GM18861 (cell line): ENCODE results near the gene CD109.

Source experiments
- ATAC-seq: cut with Tn5 transposase; IDR thresholded peaks from one replicate; pipeline ENCODE4 v1.9.1; 2021; ENCODE audit not compliant: unreplicated experiment

CD109 gene

DNA sequence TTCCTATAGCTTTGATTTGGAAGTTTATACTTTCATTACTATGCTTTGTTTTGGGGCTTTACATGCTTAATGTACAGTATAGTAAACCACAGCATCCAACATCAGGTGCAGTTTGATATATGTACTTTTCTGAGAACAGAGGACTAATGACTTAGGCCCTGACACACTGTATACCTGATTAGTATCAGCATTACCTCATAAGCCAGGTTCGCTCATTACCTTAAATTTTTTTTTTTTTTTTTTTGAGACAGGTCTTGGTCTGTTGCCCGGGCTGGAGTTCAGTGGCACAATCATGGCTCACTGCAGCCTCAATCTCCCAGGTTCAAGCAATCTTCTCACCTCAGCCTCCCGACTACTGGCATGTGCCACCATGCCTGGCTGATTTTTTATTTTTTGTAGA, 28.4 kb downstream of the CD109 start:
- no peak for ATAC-seq

DNA sequence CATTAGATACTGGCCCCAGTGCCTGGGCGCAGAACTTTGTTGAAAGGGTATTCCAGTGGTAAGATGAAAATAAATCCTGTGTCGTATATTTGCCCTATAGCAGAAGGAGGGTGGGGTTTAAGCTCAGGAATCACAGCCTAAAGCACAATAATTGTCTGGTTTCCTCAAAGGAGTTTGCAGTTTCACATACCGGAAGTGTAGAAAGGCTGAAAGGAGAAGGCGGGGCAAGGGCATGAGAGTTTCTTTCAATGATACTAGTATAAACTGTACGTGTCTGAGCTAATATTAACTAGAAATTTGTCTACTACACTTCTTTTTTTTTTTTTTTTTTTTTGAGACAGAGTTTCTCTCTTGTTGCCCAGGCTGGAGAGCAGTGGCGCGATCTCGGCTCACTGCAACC, 29.2 kb downstream of the CD109 start:
- ATAC-seq: peak; percentile 53

DNA sequence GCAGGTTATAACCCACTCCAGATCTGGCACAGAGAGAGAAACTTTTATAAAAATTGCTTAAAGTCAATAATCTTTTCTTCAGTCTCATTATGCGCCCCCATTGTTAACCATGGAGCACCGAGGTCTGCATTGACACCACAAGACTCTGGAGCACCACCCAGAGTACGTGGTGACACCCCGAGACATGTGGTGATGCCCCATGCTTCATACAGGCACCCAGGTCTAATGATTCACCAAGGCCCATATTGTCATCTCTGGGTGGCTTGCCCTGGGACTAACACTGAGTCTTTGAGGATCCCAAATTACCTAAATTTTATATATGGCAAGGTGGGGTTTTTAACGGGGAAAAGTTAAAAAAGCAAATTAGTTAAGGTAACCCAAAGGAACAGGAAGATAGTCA, 31.1 kb downstream of the CD109 start:
- no peak for ATAC-seq

DNA sequence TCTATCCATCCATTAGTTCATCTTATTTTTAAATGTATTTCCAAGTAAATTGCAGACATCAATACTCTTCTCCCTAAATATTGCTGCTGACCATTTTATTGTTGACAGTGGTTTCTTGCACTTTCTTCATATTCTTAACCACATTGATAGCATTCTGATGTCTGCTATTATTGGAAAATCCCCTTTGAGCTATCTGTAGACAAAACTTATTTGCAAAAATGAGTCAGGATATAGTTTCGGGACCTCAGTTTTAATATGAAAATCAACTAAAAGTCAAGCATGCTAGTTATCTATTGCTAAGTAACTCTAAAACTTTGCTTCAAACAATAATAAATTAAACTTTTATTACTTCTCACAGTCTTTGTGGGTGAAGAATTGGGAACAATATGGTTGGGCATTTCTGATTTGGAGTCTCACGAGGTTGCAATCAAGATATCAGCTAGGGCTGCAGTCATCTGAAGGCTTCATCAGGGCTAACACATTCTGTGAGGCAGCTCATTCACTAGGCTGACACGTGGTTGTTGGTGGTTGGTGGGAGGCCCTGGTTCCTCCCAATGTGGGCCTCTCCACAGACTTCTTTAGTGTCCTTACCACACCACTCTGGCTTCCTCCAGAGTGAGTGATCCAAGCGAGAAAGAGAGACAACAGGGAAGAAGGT, 32.7 kb downstream of the CD109 start:
- ATAC-seq: peak; percentile 51

DNA sequence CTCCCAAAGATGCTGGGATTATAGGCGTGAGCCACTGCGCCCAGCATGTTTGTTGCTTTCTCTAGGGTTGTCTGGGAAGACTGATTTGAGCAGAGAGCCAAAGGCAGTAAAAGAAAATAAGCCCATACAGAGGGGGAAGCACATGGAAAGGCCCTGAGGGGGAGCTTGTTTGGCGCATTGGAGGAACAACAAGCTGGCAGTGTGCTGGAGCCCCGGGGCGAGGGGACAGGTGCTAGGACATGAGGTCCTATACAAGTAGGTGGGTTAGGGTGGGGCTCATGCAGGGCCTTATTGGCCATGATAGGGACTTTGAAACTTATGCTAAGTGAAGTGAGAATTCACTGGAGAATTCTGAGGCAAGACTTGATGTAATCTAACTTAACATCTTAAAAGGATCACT, 35.3 kb downstream of the CD109 start:
- no peak for ATAC-seq

DNA sequence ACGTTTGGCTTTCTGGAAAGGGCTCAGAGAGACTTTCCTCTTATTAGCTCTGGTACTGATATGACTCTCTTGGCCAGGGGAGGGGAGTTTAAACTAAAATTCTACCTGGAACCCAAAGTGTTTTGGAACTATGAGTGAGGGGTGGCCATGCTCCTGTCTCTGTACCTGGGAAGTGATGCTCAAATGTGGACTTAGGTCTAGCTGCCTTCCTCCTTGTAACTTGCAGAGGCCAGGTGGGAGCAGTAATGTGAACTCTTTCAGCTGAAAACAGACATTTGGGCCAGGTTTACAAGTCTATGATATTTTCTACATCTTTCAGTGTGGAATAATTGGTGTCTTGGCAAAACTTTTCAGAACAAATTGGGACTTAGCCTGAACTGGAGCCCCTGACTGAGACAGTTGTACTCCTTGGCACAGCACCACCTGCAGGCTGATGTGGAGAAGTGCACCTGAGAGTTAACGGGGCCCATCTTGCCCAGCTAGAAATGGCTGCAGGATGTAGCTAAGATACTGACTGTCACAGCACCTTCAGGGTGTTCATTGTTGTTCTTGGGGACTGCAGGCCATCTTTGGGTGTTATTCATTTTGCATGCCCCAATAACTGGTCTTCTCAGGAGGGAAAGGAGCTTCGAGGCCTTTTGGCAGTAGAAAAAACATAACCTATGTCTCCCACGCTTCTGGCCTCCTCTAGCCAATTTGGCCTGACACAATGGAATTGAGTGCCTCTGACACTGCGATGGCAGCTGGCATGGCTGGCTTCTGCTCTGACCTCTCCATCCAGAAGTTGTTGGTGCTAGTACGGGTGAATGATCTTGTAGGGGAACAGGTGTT, 37.1 kb downstream of the CD109 start:
- ATAC-seq: peak; percentile 52

DNA sequence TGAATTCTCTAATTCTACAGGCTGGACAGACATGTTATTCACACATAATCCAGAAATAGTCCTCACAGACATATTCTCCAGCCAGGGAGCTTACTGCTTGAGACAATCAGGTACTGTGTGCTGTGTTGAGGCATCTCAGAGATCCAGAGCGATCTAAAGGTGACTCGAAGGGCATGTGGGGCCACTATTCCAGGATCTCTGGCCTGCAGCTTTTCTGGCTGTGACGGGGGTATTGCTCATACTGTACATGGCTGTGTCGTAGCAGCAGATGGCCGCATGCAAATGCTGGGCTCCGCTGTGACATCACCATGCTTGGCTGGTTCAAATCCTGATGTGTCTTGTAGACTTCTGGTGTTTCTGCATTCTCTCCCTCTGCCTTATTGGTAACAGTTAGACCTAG, 37.8 kb downstream of the CD109 start:
- no peak for ATAC-seq

DNA sequence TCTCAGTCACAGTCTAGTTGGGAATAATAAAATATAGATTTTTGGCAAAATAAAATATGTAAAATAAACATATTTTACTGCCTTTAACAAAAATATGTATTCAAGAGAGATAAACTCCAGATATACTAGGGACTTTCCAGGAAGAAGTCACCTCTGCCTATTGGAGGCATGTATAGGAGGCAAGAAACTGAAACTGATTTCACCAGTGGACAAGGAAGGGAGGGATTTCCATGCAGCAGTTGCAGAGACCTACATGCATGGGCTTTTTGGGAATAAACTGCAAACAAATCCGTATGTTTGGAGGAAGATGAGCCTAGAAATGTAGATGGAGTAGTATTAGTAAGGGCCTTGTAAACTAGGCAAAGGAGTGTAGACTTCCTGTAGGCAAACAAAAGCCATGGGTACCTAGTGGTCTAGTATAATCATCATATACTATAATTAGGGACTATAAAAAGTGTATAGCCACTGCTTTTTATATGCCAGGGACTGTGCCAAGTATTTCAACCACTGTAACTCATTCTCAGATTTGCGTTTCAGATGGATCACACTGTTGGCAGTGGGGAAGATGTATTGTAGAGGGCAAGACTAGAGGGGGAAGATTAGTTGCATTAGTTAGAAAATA, 38.9 kb downstream of the CD109 start:
- ATAC-seq: no peak

DNA sequence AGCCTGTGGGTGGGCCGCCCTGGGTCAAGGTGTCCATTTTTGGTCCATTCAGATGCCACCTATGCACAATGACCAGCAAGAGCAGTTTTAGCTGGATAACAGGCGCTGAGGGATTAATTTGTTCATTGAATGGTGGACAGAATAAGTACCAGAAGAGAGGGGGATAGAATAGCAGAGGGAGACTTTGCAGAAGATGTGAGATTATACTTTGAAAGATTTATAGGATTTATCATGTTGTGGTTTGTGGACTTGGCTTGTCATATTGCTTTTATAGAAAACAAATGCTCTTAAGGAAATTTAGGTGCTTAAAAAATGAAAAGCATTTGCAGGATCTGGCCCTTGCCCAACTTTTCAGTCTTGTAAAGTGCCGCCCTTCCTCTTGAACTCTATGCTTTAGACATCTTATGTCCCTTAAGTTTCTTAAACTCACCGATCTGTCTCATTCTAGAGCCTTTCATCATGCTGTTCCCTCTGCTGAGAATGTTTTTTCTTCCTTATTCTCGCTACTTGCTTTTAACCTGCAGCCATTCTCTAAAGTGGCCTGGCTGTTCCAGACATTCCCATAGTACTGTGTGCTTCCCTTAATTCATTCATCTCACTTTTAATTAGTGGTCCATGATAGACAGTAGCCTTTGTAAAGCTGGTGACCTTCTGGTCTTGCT, 42.5 kb downstream of the CD109 start:
- ATAC-seq: no peak

DNA sequence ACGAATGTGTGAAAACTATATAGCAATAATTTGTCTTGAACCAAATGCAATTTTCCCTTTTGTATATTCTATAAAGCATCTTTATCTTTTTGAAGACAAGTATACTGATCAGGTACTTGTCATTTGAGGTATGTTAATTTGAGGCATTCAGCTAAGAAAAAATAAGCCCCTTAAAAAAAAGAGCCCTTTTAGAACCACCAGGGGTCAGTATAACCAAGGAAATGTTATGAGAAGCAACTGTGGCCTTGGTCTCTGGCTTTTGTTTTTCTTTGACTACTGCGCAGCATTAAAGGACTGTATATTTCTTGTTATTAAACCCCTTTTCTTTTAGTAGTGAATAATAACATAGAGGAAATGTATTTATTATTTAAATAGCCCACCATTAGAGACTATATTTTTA, 43.1 kb downstream of the CD109 start:
- ATAC-seq: peak; percentile 58

DNA sequence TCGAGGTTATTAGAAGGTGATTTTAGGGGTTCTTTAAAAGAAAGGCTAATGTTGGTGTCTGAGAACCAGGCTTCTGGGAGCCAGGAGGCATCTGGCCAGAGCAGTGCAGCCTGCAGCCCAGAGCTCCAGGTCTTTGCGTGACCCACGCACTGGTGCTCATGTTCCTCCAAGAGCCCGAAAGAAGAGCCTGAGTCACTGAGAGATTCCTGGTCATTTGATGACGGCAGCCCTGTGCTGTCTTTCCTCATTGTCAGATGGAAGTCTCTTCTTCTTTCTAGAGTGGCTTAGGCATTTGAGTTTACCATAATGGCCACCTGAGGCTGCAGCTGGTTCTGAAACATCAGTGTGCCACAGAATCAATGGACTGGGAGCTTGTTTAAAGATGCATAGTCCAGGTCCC, 46.4 kb downstream of the CD109 start:
- no peak for ATAC-seq

DNA sequence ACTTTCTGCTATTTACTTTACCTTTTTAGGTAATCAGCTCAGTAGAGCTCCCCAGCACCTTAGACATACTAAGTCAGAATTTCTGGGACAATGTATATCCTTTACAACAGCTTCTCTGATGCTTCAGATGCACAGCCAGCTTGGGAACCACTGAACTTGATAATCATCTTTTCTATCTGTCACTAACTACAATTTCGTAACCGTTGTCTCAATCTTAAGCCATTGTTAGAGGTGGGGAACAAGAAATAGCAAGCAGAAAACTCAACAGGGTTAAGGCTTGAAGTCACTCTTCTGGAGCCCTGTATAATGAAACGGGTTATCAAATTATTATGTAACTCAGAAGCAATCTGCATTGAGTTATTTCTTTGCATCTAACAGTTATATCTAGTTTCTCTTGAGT, 47.1 kb downstream of the CD109 start:
- ATAC-seq: no peak

DNA sequence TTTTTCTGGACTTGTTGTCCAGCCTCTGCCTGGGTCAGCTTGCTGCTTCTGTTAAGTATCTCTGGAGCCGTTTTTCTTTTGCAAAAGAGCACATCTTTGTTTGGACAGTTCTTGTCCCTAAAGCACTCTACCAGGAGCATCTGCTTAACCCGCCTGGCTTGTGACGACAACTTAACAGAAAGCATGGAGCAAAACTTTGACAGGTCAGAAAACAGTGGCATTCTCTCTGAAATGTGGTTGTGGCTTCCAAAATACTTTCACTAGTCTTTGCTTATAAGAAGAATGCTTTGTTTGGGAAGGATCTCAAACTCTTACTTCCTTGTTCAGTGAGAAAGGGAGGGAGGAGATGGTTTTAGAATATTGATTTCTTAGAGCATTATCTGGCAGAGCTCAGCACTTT, 47.6 kb downstream of the CD109 start:
- no peak for ATAC-seq

DNA sequence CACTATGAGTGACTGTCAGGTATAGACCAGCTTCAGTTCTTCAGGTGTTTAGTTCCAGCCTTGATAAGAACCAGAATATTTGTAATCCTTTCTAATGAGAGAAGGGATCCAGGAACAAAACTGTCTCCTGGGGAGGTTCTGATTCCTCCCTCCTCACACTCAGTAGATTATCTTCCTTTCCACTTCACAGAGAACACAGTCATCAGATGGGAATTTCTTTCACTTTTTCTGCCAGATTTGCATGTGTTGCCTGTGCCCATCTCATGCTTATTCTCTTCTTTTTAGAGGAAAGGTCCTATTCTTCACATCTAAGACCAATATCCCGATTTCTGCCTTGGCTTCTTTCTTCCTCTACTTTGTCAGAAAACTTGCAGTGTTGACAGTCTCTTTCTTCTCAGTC, 50.8 kb downstream of the CD109 start:
- ATAC-seq: no peak

DNA sequence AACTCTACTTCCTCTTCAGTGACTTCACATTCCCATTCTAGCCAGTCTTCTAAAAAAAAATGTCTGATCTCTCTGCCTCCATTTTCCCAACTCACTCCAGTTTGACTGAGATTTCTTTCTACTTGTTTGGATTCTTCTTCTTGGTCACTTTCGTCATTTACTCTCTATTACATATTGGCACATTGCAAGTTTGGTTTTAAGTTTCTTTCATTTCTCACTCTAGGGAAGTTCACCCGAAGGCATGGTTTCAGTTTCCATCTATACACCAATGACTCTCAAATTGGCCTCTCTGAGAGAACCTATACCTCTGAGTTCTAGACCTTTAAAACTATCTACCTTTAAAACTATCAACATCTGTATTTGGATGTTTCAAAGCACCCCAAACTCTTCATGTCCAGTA, 51.3 kb downstream of the CD109 start:
- ATAC-seq: peak; percentile 100

DNA sequence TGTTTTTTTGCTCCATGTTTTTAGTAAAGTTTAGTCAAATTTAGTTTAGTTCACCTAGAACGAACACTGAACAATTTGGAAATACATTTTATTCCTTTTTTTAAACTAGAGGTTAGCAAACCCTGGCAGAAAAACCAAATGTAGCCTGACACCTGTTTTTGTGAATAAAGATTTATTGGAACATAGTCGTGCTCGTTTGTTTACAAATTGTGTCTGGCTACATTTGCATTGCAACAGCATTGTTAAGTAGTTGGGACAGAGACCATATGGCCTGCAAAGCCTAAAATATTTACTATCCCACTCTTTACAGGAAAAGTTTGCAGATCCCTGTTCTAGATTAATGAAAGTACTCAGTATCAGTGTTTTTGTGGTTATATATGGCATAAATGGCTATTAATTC, 56.9 kb downstream of the CD109 start:
- ATAC-seq: no peak

DNA sequence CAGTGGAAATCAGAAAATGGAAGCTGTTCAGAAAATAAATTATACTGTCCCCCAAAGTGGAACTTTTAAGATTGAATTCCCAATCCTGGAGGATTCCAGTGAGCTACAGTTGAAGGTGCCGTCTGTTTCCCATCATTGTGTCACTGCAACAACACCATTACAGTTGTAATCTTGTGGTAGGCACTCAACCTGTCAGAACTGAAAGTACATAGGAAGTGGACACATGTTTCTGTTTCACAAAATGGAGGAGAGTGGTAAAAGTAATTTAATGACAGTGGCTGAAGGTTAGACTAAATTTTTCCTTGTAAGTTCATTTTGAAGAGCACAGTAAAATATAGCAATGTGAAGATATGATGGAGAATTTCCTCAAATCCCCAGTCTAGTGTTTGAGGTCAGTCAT, 70.0 kb downstream of the CD109 start:
- ATAC-seq: no peak

DNA sequence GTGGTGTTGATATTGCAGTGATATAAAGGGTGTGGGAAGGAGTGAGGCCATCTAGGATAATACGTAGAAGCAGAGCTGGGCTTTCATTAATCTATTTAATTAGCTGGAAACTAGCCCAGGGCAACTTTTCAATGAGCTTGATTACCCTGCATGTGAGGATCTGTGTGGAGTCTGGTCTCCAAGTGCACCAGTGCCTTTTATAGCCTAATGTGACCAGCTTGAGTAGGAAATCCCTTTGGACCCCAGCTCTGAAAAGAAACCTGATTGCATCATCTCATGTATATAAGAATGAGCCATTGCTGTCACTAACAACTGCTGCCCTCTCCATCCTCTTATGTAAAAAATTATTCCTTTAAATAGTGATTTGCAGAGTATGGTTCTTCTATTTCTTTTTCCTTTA, 72.6 kb downstream of the CD109 start:
- no peak for ATAC-seq

DNA sequence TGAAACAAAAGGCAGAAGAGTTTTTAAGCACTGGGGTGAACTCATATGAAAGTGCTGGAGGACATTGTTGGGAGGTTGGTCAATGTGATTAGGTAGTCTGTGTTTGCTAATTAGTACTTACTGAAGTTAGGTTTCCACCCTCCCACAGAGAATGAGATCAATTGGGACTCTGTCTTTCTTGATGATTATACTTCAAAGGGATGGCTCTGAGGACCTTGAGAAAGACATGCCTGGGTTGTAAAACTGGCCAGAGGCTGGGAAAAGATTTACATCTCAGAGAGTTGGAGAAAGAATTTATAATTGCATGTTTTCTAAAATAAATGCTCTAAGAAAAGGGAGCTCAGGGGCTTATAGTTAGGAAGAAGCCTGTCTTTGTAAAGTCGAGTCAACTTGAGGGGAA, 74.0 kb downstream of the CD109 start:
- no peak for ATAC-seq

DNA sequence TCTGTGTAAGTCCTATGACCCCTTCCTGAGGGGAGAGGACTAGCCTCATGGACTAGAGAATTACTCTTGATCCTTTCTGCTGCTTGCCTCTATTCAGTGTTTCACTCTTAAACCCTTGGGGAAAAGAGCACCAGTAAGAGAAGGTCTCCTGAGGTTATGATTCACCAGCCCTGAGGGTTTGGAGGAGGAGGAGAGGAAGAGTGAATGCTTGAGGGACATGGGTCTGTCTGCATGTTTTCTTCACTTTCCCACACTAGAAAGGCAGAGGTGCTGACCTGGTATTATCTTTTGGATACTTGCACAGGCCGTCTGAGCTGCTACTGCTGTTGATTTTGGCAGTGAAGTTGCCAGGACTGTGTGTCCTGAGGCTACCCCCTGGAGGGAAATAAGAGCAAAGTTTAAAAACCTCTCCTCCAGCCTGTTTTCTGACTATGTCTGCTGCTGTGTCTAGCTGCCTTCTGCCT, 78.3 kb downstream of the CD109 start:
- ATAC-seq: peak; percentile 88

DNA sequence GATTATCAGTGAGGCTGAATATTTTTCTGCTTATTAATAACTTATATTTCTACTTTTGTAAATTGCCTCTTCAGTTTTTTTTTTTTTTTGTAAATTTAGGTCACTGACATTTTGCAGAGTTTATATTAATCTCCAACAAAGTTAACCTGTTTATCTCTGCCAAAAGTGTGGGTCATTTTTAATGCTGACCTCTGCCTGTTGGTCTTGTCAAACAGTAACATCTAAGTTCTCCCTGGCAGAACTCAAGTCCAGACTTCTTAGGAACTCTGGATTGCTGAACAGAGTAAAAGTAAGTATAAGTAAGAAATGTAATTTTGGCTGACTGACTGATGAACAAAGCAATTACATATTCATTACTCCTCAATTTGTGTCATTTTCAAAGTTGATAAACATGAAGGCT, 83.9 kb downstream of the CD109 start:
- no peak for ATAC-seq

DNA sequence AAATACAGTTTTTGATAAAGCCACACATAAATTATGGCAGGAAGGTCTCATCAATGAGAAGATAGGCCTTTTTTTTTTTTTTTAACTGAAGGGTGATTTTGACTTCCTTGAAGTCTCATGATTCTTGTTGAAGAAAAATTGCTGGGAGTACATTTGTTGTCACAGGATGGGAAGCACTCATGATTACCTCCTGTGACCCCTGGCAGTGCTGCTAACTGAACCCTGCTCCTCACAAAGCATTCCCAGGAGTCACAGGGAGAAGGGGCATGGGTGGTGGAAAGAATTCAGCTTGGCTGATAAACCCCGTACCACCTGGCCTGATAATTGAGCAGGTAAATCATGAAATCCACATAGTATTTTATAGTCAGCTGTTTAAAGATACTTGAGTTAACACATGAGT, 86.9 kb downstream of the CD109 start:
- ATAC-seq: no peak
